C4-2B (cell line): ENCODE data around the gene BMP7.

ENCODE experiments used
- H3K27ac ChIP-seq: fragments of 450-650 bp; 2 replicates; pipeline ENCODE4 v1.5.1; 2017
- ZFX ChIP-seq: fragments of 450-650 bp; IDR thresholded peaks from 2 replicates; pipeline ENCODE4 v1.6.1; 2017
- TF ChIP-seq, protein P1 (sequence below): fragments of 450-650 bp; conservative IDR thresholded peaks from 2 replicates; pipeline ENCODE4 v1.5.1; 2017; ENCODE audit warnings: mild to moderate bottlenecking

Gene BMP7

GRCh38 chr20:57278457-57278856 lies 12.0 kb upstream of the BMP7 start:
- TF ChIP-seq, protein P1, sequence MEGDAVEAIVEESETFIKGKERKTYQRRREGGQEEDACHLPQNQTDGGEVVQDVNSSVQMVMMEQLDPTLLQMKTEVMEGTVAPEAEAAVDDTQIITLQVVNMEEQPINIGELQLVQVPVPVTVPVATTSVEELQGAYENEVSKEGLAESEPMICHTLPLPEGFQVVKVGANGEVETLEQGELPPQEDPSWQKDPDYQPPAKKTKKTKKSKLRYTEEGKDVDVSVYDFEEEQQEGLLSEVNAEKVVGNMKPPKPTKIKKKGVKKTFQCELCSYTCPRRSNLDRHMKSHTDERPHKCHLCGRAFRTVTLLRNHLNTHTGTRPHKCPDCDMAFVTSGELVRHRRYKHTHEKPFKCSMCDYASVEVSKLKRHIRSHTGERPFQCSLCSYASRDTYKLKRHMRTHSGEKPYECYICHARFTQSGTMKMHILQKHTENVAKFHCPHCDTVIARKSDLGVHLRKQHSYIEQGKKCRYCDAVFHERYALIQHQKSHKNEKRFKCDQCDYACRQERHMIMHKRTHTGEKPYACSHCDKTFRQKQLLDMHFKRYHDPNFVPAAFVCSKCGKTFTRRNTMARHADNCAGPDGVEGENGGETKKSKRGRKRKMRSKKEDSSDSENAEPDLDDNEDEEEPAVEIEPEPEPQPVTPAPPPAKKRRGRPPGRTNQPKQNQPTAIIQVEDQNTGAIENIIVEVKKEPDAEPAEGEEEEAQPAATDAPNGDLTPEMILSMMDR, result no peak
- no peak for TF ChIP-seq ZFX
- H3K27ac ChIP-seq, result no peak overlapping the region

DNA sequence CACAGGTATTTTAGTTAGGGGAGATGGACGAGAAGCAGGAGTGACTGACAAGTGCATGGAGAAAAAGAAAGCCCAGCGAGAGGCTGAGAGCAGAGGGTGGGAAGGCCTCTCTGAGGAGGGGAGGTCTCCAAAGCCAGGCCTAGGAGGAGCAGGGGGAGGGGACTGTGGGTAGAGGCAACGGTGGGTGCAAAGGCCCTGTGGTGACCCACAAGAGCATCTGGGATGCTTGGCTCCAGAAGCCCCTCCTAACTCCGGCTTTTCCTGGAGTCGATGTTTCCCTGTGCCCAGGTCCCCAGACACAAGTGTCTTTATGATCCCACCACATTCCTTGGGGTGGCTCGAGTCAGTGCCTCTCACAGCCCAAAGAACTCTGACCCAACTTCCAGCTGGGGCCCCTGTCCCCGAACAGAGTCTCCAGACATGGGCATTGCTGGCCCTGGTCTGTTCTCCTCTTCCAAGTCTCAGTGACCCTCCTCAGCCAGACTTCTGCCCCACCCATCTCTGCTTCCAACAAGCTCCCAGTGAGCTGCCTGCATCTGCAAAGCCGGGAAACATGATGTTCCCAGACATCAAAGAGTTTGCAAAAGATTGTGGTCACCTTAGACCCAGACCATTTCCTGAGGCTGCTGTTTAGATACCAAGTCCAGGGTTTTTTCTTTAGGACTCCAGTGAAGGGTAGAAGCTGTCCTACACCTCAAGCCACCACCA lies 11.1 kb upstream of the BMP7 start:
- H3K27ac ChIP-seq, result no peak overlapping the region
- TF ChIP-seq, protein P1, result no peak
- no peak for TF ChIP-seq ZFX

DNA sequence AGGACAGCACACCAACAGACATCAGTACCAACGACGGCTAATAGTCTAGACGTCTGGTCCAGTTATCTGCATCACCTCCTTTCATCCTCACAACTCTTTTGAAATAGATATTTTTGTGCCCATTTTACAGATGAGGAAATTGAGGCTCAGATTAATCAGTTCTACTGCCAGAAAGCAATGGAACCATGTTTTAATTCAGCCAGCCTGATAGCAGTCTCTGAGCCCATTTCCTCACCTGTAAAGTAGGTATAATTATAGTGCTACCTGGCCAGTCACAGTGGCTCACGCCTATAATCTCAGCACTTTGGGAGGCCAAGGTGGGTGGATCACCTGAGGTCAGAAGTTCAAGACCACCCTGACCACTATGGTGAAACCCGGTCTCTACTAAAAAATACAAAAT lies 9.8 kb upstream of the BMP7 start:
- TF ChIP-seq, protein P1, result no peak
- no peak for TF ChIP-seq ZFX
- no peak overlapping the region for H3K27ac ChIP-seq

- no peak overlapping the region for H3K27ac ChIP-seq
- TF ChIP-seq, protein P1, result no peak
- no peak for TF ChIP-seq ZFX
These were observed 9.4 kb upstream of the BMP7 start for GRCh38 chr20:57275813-57276212.

- TF ChIP-seq ZFX, result no peak
- TF ChIP-seq, protein P1, result no peak
- no peak overlapping the region for H3K27ac ChIP-seq
These were observed 8.9 kb upstream of the BMP7 start for GRCh38 chr20:57275334-57275733.

DNA sequence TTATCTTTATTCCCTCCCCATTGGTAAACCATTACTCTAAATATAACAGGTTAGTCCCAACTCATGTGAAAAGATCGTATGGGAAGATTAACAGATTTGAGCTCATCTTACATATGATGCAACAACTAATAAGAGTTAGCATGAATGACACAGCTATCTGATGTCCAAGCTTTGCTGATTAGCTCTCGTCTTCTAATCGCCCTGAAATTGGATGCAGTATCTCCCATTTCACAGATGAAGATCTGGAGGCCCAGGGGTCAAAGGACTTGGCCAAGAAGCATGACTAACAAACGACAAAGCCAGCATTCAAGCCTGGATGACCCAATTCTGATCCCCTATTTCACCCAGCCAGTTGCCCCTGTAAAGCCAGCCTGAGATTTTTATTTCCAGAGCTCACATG lies 8.4 kb upstream of the BMP7 start:
- H3K27ac ChIP-seq, result no peak overlapping the region
- TF ChIP-seq ZFX, result no peak
- TF ChIP-seq, protein P1, result no peak

DNA sequence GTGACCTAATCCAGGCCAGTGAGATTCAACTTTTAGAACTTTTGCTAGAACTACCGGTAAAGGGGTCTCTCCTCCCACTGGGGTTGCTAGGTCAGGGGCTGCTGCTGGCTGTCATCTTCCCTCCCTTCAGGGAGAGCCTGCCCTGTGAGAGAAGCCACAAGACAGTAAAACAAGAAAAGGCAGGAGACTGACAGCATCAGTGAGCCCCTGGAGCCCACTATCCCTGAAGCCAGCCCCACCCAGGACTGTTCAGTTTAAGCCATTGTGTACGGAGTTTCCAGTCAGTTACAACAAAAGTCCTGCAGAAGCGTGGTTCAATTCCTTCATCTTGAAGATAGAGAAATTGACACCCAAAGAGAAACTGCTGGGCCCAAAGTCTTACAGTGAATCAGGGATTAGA lies 7.9 kb upstream of the BMP7 start:
- H3K27ac ChIP-seq, result no peak overlapping the region
- TF ChIP-seq, protein P1, result no peak
- TF ChIP-seq ZFX, result no peak
